H9 (cell line): ENCODE measurements around the gene KCNK5. TPM values are rescaled to one million over a fixed set of nuclear protein-coding genes. Genes with fewer than 3 reads are reported as not detected.

Source experiments
- DNase-seq: peaks from one replicate; pipeline ENCODE4 v3.0.0-alpha.2; 2017
- H2AFZ ChIP-seq: one replicate; pipeline ENCODE4 v1.6.1; 2013; ENCODE audit warnings: mild to moderate bottlenecking, low read length, control low read depth, moderate library complexity
- H2AK5ac ChIP-seq: 2 replicates; pipeline ENCODE4 v1.6.1; 2013; ENCODE audit warnings: low read length, control low read depth, mixed read lengths; ENCODE audit not compliant: insufficient read length
- H2BK120ac ChIP-seq: one replicate; pipeline ENCODE4 v1.6.1; 2013; ENCODE audit warnings: low read depth, mild to moderate bottlenecking, low read length, control low read depth, inconsistent platforms; ENCODE audit not compliant: poor library complexity, severe bottlenecking
- H2BK12ac ChIP-seq: 2 replicates; pipeline ENCODE4 v1.6.1; 2013; ENCODE audit warnings: low read length, control low read depth, mixed read lengths, low read depth; ENCODE audit not compliant: insufficient read length
- H2BK15ac ChIP-seq: 2 replicates; pipeline ENCODE4 v1.6.1; 2013; ENCODE audit warnings: low read depth, low read length, control low read depth
- H2BK20ac ChIP-seq: one replicate; pipeline ENCODE4 v1.6.1; 2013; ENCODE audit warnings: low read depth, mild to moderate bottlenecking, low read length, control low read depth, inconsistent platforms; ENCODE audit not compliant: poor library complexity, severe bottlenecking
- H2BK5ac ChIP-seq: 2 replicates; pipeline ENCODE4 v1.6.1; 2013; ENCODE audit warnings: low read length, control low read depth, mixed read lengths; ENCODE audit not compliant: insufficient read length
- H3K14ac ChIP-seq: 2 replicates; pipeline ENCODE4 v1.6.1; 2013; ENCODE audit warnings: low read length, control low read depth; ENCODE audit not compliant: insufficient read depth
- H3K18ac ChIP-seq: 2 replicates; pipeline ENCODE4 v1.6.1; 2013; ENCODE audit warnings: low read depth, mild to moderate bottlenecking, mixed read lengths, low read length, control low read depth; ENCODE audit not compliant: insufficient read length
- H3K23ac ChIP-seq: 2 replicates; pipeline ENCODE4 v1.6.1; 2013; ENCODE audit warnings: low read length, control low read depth, mixed read lengths, low read depth; ENCODE audit not compliant: insufficient read length
- H3K23me2 ChIP-seq: 2 replicates; pipeline ENCODE4 v1.6.1; 2013; ENCODE audit warnings: low read depth, mild to moderate bottlenecking, mixed read lengths, low read length, control low read depth; ENCODE audit not compliant: insufficient read length, poor library complexity, severe bottlenecking
- H3K27ac ChIP-seq: 2 replicates; pipeline ENCODE4 v1.5.1; 2013; ENCODE audit warnings: low read length, control low read depth, mixed read lengths, low read depth; ENCODE audit not compliant: insufficient read length
- H3K27me3 ChIP-seq: 2 replicates; pipeline ENCODE4 v1.6.1; 2013; ENCODE audit warnings: low read length, control low read depth, inconsistent platforms; ENCODE audit not compliant: insufficient read depth
- H3K4ac ChIP-seq: 2 replicates; pipeline ENCODE4 v1.6.1; 2013; ENCODE audit warnings: low read depth, mild to moderate bottlenecking, control low read depth, inconsistent platforms, low read length, moderate library complexity
- H3K4me1 ChIP-seq: 2 replicates; pipeline ENCODE4 v1.6.1; 2013; ENCODE audit warnings: low read length, control low read depth, inconsistent platforms; ENCODE audit not compliant: insufficient read depth
- H3K4me2 ChIP-seq: 2 replicates; pipeline ENCODE4 v1.6.1; 2013; ENCODE audit warnings: low read length, control low read depth, mixed read lengths; ENCODE audit not compliant: insufficient read length, insufficient read depth
- H3K56ac ChIP-seq: 2 replicates; pipeline ENCODE4 v1.6.1; 2013; ENCODE audit warnings: low read depth, mild to moderate bottlenecking, mixed read lengths, low read length, control low read depth; ENCODE audit not compliant: insufficient read length
- H3K79me1 ChIP-seq: 2 replicates; pipeline ENCODE4 v1.6.1; 2013; ENCODE audit warnings: low read depth, mild to moderate bottlenecking, moderate library complexity, low read length, control low read depth, inconsistent platforms; ENCODE audit not compliant: insufficient read depth, poor library complexity, severe bottlenecking
- H3K79me2 ChIP-seq: 2 replicates; pipeline ENCODE4 v1.6.1; 2013; ENCODE audit warnings: low read length, control low read depth, inconsistent platforms; ENCODE audit not compliant: insufficient read depth
- H3K9ac ChIP-seq: 2 replicates; pipeline ENCODE4 v1.6.1; 2013; ENCODE audit warnings: low read length, control low read depth, mixed read lengths; ENCODE audit not compliant: insufficient read length; ENCODE audit errors: extremely low read depth
- H3K9me3 ChIP-seq: one replicate; pipeline ENCODE4 v1.6.1; 2013; ENCODE audit warnings: low read depth, low read length, inconsistent platforms; ENCODE audit not compliant: control insufficient read depth
- H3T11ph ChIP-seq: one replicate; pipeline ENCODE4 v1.6.1; 2013; ENCODE audit warnings: mild to moderate bottlenecking, low read length, control low read depth, inconsistent platforms
- H4K20me1 ChIP-seq: one replicate; pipeline ENCODE4 v1.6.1; 2013; ENCODE audit not compliant: control insufficient read depth, insufficient read length, insufficient read depth
- H4K5ac ChIP-seq: 2 replicates; pipeline ENCODE4 v1.6.1; 2013; ENCODE audit warnings: low read depth, mild to moderate bottlenecking, mixed read lengths, low read length, control low read depth; ENCODE audit not compliant: insufficient read length
- H4K8ac ChIP-seq: replicated peaks from 2 replicates; pipeline ENCODE4 v1.6.1; 2013; ENCODE audit warnings: low read length, control low read depth, mixed read lengths, low read depth; ENCODE audit not compliant: insufficient read length
- H4K91ac ChIP-seq: 2 replicates; pipeline ENCODE4 v1.6.1; 2013; ENCODE audit warnings: low read depth, mild to moderate bottlenecking, moderate library complexity, mixed read lengths, low read length, control low read depth; ENCODE audit not compliant: insufficient read length
- H3K27ac Mint-ChIP-seq, 3 experiments: 2 replicates in 2 of 3; 3 replicates in 1 of 3; pipeline ENCODE4 v1.8.0; 2020 to 2021; ENCODE audit warnings: mixed read lengths in 3 of 3, mild to moderate bottlenecking in 1 of 3, moderate library complexity in 1 of 3
- H3K27me3 Mint-ChIP-seq: 2 replicates; pipeline ENCODE4 v1.8.0; 2021; ENCODE audit warnings: low read depth, mild to moderate bottlenecking, moderate library complexity, mixed read lengths
- H3K36me3 Mint-ChIP-seq, 3 experiments: 2 replicates in 2 of 3; 3 replicates in 1 of 3; pipeline ENCODE4 v1.8.0; 2020 to 2021; ENCODE audit warnings: low read depth in 3 of 3, mixed read lengths in 3 of 3; ENCODE audit not compliant: insufficient read depth in 1 of 3
- H3K4me1 Mint-ChIP-seq, 2 experiments: 2 replicates each; pipeline ENCODE4 v1.8.0; 2020; ENCODE audit warnings: mixed read lengths in 2 of 2
- H3K4me3 Mint-ChIP-seq, 2 experiments: 2 replicates in 1 of 2; 3 replicates in 1 of 2; pipeline ENCODE4 v1.8.0; 2020 to 2021; ENCODE audit warnings: mild to moderate bottlenecking in 2 of 2, mixed read lengths in 2 of 2, moderate library complexity in 1 of 2
- H3K9me3 Mint-ChIP-seq, 2 experiments: 2 replicates in 1 of 2; 3 replicates in 1 of 2; pipeline ENCODE4 v1.8.0; 2020; ENCODE audit warnings: mild to moderate bottlenecking in 2 of 2, mixed read lengths in 2 of 2, moderate library complexity in 1 of 2
- WGBS: extraction: QIAGEN DNeasy Blood & Tissue Kit; methylation state at CpG from one replicate; pipeline ENCODE4 v1.1.7; 2013; ENCODE audit warnings: missing lambda C conversion rate, low lambda C conversion rate, mixed read lengths; ENCODE audit not compliant: insufficient read length; ENCODE audit errors: extremely low coverage; 5-methylcytosine and 5-hydroxymethylcytosine counted together
- total RNA-seq: library from RNA; stranded (reverse); gene quantifications from 2 replicates; pipeline ENCODE4 v1.2.1, GENCODE V29; 2021
- TF ChIP-seq, protein P1 (sequence below): fragments of 200-600 bp; sonication (generic); conservative IDR thresholded peaks from 3 replicates; pipeline ENCODE4 v1.8.0; 2021; ENCODE audit warnings: antibody characterized with exemption, mild to moderate bottlenecking

Gene KCNK5
- total RNA-seq, 1 experiment from 2014 or later = 30.0 TPM

DNA sequence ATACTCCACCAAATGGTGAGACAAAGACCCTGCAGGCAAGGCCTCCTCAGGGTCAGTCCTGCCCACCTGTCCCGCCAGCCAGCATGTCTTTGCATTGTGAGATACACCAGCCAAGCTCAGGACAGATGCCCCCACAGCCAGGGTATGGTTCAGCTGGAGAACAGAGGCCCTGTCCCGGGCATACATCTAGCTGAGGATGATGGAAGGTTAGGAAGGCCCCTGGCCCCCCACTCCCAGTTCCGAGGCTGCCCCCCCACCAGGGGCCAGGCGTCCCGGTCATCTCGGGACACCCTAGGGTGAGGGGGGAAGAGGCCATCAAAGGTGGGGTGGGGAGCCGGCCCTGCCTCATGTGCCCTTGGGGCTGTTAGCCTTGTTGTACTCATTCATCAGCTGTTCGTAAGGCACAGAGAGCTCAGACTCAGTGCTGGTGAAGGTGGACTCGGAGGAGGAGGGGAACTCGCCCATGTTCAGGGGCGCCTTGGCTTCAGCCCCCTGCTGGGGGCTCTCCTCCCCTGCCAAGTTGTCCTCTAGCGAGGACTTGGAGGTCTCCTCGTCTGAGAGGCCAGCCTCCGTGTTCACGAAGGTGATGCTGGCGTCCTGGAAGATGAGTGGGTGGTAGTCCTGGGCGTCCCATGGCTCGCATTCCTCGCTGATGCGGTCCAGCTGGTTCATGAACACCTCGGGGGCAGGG lies 38.6 kb downstream of the KCNK5 start:
- Histone ChIP-seq H3K18ac (no peak overlapping the region), H2BK20ac (no peak overlapping the region), H3K56ac (no peak overlapping the region), H2AFZ (no peak overlapping the region), H3K9ac (no peak overlapping the region), H3K23ac (no peak overlapping the region), H3K23me2 (no peaks in the 10 kb centered on the region), H3K79me2 (no peaks in the 10 kb centered on the region), H3K4ac (no peak overlapping the region), H3K27me3 (no peaks in the 10 kb centered on the region), H2BK15ac (no peak overlapping the region), H3K14ac (no peak overlapping the region), H4K20me1 (no peaks in the 10 kb centered on the region), H2BK5ac (no peak overlapping the region), H2AK5ac (no peak overlapping the region), H2BK120ac (no peak overlapping the region), H4K5ac (no peak overlapping the region), H3K27ac (no peak overlapping the region), H4K91ac (no peak overlapping the region), H3K4me2 (no peak overlapping the region), H4K8ac (no peak overlapping the region), H3K79me1 (no peaks in the 10 kb centered on the region), H3K4me1 (no peaks in the 10 kb centered on the region), H2BK12ac (no peak overlapping the region), H3K9me3 (no peaks in the 10 kb centered on the region), H3T11ph (no peak overlapping the region)
- peaks cover 23 to 27% of the 10 kb centered on the region in 2 experiments for H3K4me1 Mint-ChIP-seq
- H3K9me3 Mint-ChIP-seq = no peaks in the 10 kb centered on the region
- TF ChIP-seq, protein P1, sequence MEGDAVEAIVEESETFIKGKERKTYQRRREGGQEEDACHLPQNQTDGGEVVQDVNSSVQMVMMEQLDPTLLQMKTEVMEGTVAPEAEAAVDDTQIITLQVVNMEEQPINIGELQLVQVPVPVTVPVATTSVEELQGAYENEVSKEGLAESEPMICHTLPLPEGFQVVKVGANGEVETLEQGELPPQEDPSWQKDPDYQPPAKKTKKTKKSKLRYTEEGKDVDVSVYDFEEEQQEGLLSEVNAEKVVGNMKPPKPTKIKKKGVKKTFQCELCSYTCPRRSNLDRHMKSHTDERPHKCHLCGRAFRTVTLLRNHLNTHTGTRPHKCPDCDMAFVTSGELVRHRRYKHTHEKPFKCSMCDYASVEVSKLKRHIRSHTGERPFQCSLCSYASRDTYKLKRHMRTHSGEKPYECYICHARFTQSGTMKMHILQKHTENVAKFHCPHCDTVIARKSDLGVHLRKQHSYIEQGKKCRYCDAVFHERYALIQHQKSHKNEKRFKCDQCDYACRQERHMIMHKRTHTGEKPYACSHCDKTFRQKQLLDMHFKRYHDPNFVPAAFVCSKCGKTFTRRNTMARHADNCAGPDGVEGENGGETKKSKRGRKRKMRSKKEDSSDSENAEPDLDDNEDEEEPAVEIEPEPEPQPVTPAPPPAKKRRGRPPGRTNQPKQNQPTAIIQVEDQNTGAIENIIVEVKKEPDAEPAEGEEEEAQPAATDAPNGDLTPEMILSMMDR = no peak
- DNase-seq = no peak
- H3K4me3 Mint-ChIP-seq = no peak overlapping the region
- no peaks in the 10 kb centered on the region; the same call in 1 of the 2 replicates for H3K27me3 Mint-ChIP-seq
- H3K27ac Mint-ChIP-seq = no peak overlapping the region; a peak in 1 of 7 replicates
- peaks cover 61 to 75% (median 73%) of the 10 kb centered on the region in 3 experiments for H3K36me3 Mint-ChIP-seq
- no CpG with 5 or more reads among the region's 21 CpGs for WGBS
